ENCODE measurements around the gene INIP. TPM values are rescaled to one million over a fixed set of nuclear protein-coding genes. Genes with fewer than 3 reads are reported as not detected.

Gene INIP
- total and polyA plus RNA-seq, 11 donors, result 4.3 to 18.2 (median 12.7) TPM

DNA sequence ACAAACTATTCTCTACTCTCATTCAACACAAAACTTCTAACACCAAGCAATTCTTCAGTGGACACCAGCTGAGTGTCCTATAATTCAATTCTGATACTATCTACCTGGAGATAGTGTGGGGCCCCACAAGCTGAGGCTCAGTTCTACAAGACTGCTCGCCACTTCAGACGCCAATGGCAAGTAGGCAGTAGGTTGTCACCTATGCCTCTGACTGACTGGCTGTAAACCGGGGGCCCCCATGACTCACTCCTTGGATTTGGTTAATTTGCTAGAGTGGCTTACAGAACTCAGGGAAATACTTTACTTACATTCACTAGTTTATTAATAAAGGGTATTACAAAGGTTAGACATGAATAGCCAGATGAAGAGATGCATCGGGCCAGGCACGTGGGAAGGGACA, 21.5 kb downstream of the INIP start:
- Histone ChIP-seq H3K4me3 (no peak overlapping the region), H3K4me1 (no peaks in the 10 kb centered on the region), H3K27me3 (no peaks in the 10 kb centered on the region), H3K9me3 (no peaks in the 10 kb centered on the region), H3K27ac (no peak overlapping the region), H3K36me3 (peaks cover 0 to 73% (median 60%) of the 10 kb centered on the region in 9 donors)
- 97 to 100% (median 99%) methylated on average over 5 of the region's 5 CpGs for WGBS, 4 donors
- ATAC-seq, result no peak
- intact Hi-C loops (cut with DNase I), result loop anchor here in 1 of 10 donors (10.0 kb wide), 1 partner anchor 232 kb away; no protein-coding TSS in a partner anchor
- DNase-seq, result no peak
- TF ChIP-seq POLR2A (IDR thresholded peaks at IDR 0.05), result no peak
- TF ChIP-seq, protein P1, sequence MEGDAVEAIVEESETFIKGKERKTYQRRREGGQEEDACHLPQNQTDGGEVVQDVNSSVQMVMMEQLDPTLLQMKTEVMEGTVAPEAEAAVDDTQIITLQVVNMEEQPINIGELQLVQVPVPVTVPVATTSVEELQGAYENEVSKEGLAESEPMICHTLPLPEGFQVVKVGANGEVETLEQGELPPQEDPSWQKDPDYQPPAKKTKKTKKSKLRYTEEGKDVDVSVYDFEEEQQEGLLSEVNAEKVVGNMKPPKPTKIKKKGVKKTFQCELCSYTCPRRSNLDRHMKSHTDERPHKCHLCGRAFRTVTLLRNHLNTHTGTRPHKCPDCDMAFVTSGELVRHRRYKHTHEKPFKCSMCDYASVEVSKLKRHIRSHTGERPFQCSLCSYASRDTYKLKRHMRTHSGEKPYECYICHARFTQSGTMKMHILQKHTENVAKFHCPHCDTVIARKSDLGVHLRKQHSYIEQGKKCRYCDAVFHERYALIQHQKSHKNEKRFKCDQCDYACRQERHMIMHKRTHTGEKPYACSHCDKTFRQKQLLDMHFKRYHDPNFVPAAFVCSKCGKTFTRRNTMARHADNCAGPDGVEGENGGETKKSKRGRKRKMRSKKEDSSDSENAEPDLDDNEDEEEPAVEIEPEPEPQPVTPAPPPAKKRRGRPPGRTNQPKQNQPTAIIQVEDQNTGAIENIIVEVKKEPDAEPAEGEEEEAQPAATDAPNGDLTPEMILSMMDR (IDR thresholded peaks at IDR 0.05), result no peak

DNA sequence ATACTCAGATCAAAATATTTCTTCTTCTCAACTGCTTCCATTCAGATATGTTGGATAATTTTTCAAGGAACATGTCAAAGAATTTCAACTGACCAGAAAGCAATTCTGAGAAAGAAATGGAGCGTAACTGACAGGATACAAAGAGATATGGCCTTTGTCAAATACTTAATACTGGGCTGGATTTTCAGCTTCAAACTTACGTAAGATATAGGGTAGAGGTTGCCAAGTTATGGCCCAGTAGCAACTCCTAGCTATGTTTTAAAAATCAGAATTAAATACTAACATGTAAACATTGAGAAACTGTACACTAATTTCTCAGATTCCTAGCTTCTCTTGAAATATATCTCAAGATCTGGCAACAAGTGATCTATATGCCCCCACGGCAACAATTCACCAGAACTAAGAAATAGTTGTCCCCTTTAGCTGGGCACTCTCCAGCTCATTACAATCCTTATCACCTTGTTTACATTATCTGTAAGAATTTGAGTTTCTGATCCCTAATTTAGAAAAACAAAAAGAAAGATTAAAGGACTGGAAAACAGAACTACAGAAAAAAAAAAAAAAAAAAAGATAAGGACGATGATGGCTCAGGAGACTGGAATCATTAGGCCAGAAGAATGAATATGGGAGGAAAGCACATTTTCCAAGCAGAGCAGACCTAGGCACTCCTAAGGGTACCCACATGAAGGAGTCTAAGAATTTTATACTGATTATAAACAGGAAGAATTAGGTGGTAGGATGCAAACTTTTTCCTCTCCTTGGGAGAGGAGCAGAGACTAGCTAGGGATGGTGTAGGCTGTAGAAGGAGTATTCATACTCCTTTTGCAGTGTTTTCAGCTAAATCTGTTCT, 23.0 kb downstream of the INIP start:
- Histone ChIP-seq H3K4me3 (no peak overlapping the region), H3K9me3 (no peaks in the 10 kb centered on the region), H3K27ac (no peak overlapping the region), H3K27me3 (no peaks in the 10 kb centered on the region), H3K4me1 (no peaks in the 10 kb centered on the region), H3K36me3 (peaks cover 0 to 82% (median 66%) of the 10 kb centered on the region in 9 donors)
- no peak for ATAC-seq
- WGBS, 4 donors, result 74 to 87% (median 78%) methylated on average over 4 of the region's 4 CpGs
- intact Hi-C loops (cut with DNase I), result loop anchor here in 1 of 10 donors (10.0 kb wide), 1 partner anchor 230 kb away; no protein-coding TSS in a partner anchor
- no peak for TF ChIP-seq POLR2A (IDR thresholded peaks at IDR 0.05)
- TF ChIP-seq, protein P1 (IDR thresholded peaks at IDR 0.05), result no peak
- no peak for DNase-seq

DNA sequence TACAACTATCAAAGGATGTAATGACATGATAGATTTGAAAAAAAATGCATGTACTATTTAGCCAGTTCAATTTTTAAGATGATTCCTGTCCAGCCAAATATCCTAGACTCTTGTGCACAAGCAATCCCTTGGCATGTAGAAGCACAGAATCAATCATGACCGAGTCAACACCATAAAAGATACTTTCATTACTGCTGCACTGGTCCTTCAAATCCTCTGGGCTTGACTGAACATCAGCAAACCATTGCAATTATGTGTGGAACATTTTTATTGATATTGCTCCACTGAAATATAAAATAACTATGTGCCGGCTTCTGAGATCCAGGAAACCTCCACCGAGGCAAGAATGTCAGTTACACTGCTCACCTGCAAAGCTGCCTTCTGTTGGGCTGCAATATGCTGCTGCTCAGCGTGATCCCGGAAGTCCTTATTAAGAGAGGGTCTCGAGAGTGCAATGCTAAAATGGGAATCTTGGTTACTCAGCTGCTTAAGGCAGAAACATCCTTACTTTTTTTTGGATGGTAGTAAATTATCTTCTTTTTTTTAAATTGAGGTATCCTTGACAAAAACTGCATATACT, 28.7 kb downstream of the INIP start:
- TF ChIP-seq POLR2A (IDR thresholded peaks at IDR 0.05), result no peak
- TF ChIP-seq, protein P1 (IDR thresholded peaks at IDR 0.05), result no peak
- H3K27ac ChIP-seq, result no peak overlapping the region
- no peaks in the 10 kb centered on the region for H3K9me3 ChIP-seq
- H3K4me1 ChIP-seq, result no peaks in the 10 kb centered on the region
- DNase-seq (no peak), ATAC-seq (no peak)
- WGBS, 4 donors, result 86 to 89% (median 88%) methylated on average over 6 of the region's 6 CpGs
- no peaks in the 10 kb centered on the region for H3K27me3 ChIP-seq
- intact Hi-C loops (cut with DNase I), result no loop called here
- H3K4me3 ChIP-seq, result no peak overlapping the region
- H3K36me3 ChIP-seq, result peaks cover 0 to 93% (median 82%) of the 10 kb centered on the region in 9 donors

DNA sequence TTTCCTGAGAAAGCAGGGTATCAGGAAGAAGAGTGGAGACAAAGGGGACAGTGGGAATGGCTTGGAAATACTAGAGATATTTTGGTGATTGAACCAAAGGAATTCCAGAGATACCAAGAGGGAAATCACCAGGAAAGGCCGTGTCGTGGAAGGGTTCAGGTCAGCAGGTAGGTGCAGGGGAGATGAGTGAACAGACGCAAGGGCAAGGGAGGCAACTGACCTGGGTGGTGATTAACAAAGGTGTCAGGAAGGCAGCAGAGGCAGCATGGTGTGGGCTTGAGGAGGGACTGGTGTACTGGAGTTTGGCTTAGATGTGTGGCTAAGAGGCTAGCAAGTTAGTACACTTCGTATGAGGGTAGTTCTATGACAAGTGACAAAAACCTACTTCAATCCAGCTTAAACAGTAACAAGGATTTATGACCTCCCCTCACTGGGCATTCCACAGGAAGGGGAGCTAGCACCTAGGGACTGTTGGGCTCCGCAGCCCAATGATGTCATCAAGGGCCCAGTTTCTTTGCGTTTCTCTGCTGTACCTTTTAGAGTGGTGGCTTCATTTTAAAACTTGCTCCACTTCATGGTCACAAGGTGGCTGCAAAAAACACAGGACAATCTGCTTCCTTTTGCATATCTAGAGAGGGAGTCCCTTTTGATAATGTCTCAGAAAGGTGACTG, 37.0 kb downstream of the INIP start:
- ATAC-seq, result no peak
- Histone ChIP-seq H3K27ac (no peak overlapping the region), H3K9me3 (peaks cover 0 to 30% (median 14%) of the 10 kb centered on the region in 12 donors), H3K27me3 (no peaks in the 10 kb centered on the region), H3K36me3 (peaks cover 0 to 13% (median 7%) of the 10 kb centered on the region in 9 donors), H3K4me3 (no peak overlapping the region), H3K4me1 (no peaks in the 10 kb centered on the region)
- no peak for DNase-seq
- intact Hi-C loops (cut with DNase I), result no loop called here
- TF ChIP-seq, protein P1 (IDR thresholded peaks at IDR 0.05), result no peak
- TF ChIP-seq POLR2A (IDR thresholded peaks at IDR 0.05), result no peak
- 72 to 79% (median 75%) methylated on average over 6 of the region's 6 CpGs for WGBS, 4 donors

All from heart left ventricle (tissue), 16 donors.